GM13977 (cell line): ENCODE data around the gene CHDH.

Experiments
- DNase-seq: peaks from one replicate; pipeline ENCODE4 v3.0.0; 2012; ENCODE audit warnings: low spot score
- CTCF ChIP-seq: IDR thresholded peaks from 2 replicates; pipeline ENCODE4 v1.5.1; 2012; ENCODE audit warnings: mild to moderate bottlenecking, control low read depth; ENCODE audit not compliant: insufficient read depth; ENCODE audit errors: extremely low read depth, missing control alignments
- in situ Hi-C: fragments of 300-500 bp; cut with MboI; formaldehyde crosslinking; loops from one replicate; pipeline ENCODE4 v1.12.0; 2022; ENCODE audit warnings: low sequenced_read_pairs, low pct_unique_long_range_greater_than_20kb, mixed read lengths, inconsistent platforms; ENCODE audit not compliant: unreplicated experiment

Gene CHDH

GRCh38 chr3:53887446-53887845, 41.2 kb upstream of the CHDH start:
- DNase-seq, result no peak
- TF ChIP-seq CTCF, result no peak
- in situ Hi-C loops, result no loop called here

GRCh38 chr3:53885239-53885638, 39.0 kb upstream of the CHDH start:
- in situ Hi-C loops, result no loop called here
- TF ChIP-seq CTCF, result no peak
- DNase-seq, result no peak

GRCh38 chr3:53884623-53885022, 38.4 kb upstream of the CHDH start:
- in situ Hi-C loops, result no loop called here

DNA sequence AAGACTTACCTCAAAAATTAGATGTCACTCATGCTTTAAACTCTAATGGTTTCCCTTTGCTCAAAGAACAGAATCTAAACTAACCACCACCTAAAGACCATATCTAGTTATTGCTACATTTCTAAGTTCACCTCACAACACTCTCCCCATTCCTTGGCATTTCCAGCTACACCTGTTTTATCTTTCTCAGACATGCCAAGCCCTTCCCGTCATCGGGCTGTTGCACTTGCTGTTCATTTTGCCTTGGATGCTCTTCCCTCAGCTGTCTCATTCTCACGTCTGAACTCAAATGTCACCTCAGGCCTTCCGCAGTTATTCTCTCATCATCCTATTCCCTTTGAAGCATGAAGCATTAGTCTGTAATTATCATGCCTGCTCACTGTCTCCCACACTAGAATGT, 36.8 kb upstream of the CHDH start:
- in situ Hi-C loops, result no loop called here
- DNase-seq, result no peak
- no peak for TF ChIP-seq CTCF

More at GRCh38 chr3:53884623-53885022, 38.4 kb upstream of the CHDH start:
- no peak for TF ChIP-seq CTCF
- DNase-seq, result no peak

DNA sequence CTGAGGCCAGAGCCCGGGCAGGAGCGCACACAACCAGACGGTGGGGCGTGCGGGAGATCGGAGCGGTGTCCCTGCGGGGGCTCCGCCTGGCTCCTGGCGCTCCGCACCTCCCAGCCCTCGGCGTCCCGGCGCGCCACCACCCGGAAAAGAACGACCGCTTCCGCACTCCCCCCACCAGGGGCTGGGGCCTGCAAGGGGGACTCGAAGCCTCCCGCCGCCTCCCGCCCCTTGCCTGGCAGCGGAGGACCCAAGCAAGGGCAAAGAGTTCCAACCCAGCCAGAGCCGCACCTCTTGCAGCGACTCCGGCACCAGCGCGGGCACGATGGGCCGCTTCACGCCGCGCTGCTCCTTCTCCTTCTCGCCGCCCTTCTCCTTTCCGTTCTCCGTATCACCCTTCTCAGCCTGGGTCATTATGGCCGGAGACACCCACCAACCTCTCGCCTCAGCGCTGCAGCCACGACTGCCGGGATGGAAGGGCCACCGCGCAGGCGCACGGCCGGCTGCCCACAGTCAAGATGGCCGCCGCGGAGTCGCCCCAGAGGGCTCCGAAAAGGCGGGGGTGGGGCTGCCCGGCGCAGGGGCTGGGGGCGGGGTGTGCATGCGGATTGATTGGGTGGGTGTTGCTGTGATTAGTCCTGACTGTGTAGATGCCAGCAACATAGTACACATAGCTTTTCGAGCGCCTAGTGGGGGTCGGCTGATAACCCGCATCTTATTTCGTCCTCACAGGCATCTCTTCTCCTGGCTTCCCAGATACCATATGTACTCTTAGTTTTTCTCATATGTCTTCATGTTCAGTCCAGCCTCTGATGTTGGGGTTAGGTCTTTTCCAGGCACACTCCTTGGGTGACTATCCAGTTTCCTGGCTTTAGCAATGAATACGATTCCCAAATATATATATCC, 35.7 kb upstream of the CHDH start, which contains the start of gene ACTR8:
TSS of gene ACTR8 (minus strand) at position 462 of the 903 bp plus-strand sequence. CDS start at position 411, 51 bp downstream.
- peak; percentile 94 for DNase-seq
- in situ Hi-C loops, result no loop called here
- TF ChIP-seq CTCF, result no peak

DNA sequence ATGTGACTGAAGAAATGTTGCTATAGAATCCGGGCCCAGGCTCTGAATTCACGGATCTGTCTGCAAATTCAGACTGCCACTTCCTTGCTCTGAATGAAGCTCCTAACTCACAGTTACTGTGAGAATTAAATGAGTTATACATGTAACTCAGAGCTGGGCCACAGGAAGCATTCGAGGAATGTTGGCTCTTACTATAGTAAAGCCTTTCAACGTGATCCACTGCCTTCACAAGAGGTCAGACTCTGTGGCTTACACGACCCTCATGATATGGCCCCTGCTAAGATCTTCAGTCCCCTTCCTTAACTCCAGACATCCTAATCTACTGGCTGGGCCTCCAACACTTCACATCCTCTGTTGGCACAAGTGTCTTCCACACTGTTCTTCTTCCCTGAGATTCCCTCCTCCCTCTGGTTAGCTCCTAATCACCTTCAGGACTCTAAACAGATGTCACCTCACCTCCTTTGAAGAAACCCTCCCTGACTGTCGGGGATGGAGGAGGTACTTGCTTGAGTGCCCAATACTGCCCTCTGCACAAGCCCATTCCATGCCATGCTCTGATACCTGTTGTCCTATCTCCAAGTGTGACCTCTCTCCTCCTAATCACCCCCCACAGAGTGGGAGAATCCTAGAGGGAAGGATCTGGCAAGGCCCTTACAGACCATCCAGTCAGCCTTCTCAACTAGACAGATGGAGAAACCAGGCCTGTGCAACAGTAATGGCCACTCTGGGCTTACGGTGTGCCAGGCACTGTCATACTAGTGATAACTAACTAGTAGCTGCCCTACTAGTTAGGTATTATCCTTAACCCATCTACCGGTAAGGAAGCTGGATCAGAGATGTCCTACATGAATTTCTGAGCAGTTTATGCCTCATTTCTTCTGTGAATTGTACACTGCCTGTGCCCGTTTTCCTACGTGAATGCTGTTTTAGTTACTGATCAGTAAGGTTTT, 34.5 kb upstream of the CHDH start:
- in situ Hi-C loops, result no loop called here
- no peak for DNase-seq
- no peak for TF ChIP-seq CTCF
